DMS53 (cell line): ENCODE results near the gene C16orf86.

Experiments
- DNase-seq: peaks from one replicate; lab custom pipeline; 2025; lab: John Stamatoyannopoulos, UW

C16orf86 gene

GRCh38 chr16:67667453-67667816 lies 821 bp downstream of the C16orf86 start:
- no peak for DNase-seq

- DNase-seq, result peak; percentile 96
Observed at GRCh38 chr16:67667817-67668494, 1.3 kb downstream of the C16orf86 start.

GRCh38 chr16:67668495-67669157 lies 2.0 kb downstream of the C16orf86 start:
- DNase-seq, result no peak

GRCh38 chr16:67669499-67670101 lies 3.0 kb downstream of the C16orf86 start:
- no peak for DNase-seq

GRCh38 chr16:67672306-67672705 lies 5.7 kb downstream of the C16orf86 start:
- no peak for DNase-seq

- peak; percentile 72 for DNase-seq
Observed at GRCh38 chr16:67672739-67673662, 6.4 kb downstream of the C16orf86 start.

- peak; percentile 61 for DNase-seq
Observed at GRCh38 chr16:67673712-67674580, 7.3 kb downstream of the C16orf86 start.

GRCh38 chr16:67674851-67675578 lies 8.4 kb downstream of the C16orf86 start:
- DNase-seq, result peak; percentile 28

GRCh38 chr16:67675579-67675935 lies 8.9 kb downstream of the C16orf86 start:
- DNase-seq, result no peak

GRCh38 chr16:67675999-67676398 lies 9.4 kb downstream of the C16orf86 start:
- no peak for DNase-seq

- no peak for DNase-seq
Observed at GRCh38 chr16:67676516-67676915, 9.9 kb downstream of the C16orf86 start.

- DNase-seq, result no peak
Observed at GRCh38 chr16:67676939-67677338, 10.3 kb downstream of the C16orf86 start.

GRCh38 chr16:67677712-67678111 lies 11.1 kb downstream of the C16orf86 start:
- DNase-seq, result no peak

- no peak for DNase-seq
Observed at GRCh38 chr16:67678354-67679023, 11.9 kb downstream of the C16orf86 start.

- no peak for DNase-seq
Observed at GRCh38 chr16:67679935-67680897, 13.6 kb downstream of the C16orf86 start.

- no peak for DNase-seq
Observed at GRCh38 chr16:67683767-67684166, 17.2 kb downstream of the C16orf86 start.

- DNase-seq, result no peak
Observed at GRCh38 chr16:67685388-67686112, 18.9 kb downstream of the C16orf86 start.
